Activated naive CD4-positive, alpha-beta T cell treated with anti-CD3 and anti-CD28 coated beads for 36 hours (primary cell): ENCODE results near the gene DTNB. TPM values are rescaled to one million over a fixed set of nuclear protein-coding genes. Genes with fewer than 3 reads are reported as not detected.

Experiments used
- CTCF ChIA-PET: fragments of 350-600 bp; sonication (Branson Sonifier 250); formaldehyde crosslinking; loops from one replicate; lab custom pipeline; 2021; ENCODE audit warnings: antibody characterized with exemption; lab: Charles Lee
- DNase-seq: peaks from one replicate; pipeline ENCODE4 v3.0.0-alpha.2; 2020
- H3K27ac Mint-ChIP-seq: one replicate; pipeline ENCODE4 v1.8.0; 2021; ENCODE audit warnings: mild to moderate bottlenecking, mixed read lengths
- H3K27me3 Mint-ChIP-seq: one replicate; pipeline ENCODE4 v1.8.0; 2021; ENCODE audit warnings: low read depth, mixed read lengths
- H3K36me3 Mint-ChIP-seq: one replicate; pipeline ENCODE4 v1.8.0; 2021; ENCODE audit warnings: low read depth, mixed read lengths
- H3K4me1 Mint-ChIP-seq: one replicate; pipeline ENCODE4 v1.8.0; 2021; ENCODE audit warnings: low read depth, mixed read lengths
- H3K4me3 Mint-ChIP-seq: one replicate; pipeline ENCODE4 v1.8.0; 2021; ENCODE audit warnings: mild to moderate bottlenecking, moderate library complexity, mixed read lengths
- H3K9me3 Mint-ChIP-seq: one replicate; pipeline ENCODE4 v1.8.0; 2021; ENCODE audit warnings: mixed read lengths
- intact Hi-C: fragments of 100-400 bp; cut with micrococcal nuclease; formaldehyde crosslinking; loops from one replicate; pipeline ENCODE4 v1.15.1; 2023
- total RNA-seq, 2 experiments: library from RNA; stranded (reverse); gene quantifications; one replicate each; pipeline ENCODE4 v1.2.3, GENCODE V29; 2021

DTNB gene
- total RNA-seq, 2 experiments from 2014 or later: 27.2 to 27.6 TPM

- H3K9me3 Mint-ChIP-seq: no peaks in the 10 kb centered on the region
- no peak for DNase-seq
- H3K36me3 Mint-ChIP-seq: peaks cover 2% of the 10 kb centered on the region
- intact Hi-C loops: no loop called here
- H3K4me1 Mint-ChIP-seq: no peaks in the 10 kb centered on the region
- H3K27me3 Mint-ChIP-seq: no peaks in the 10 kb centered on the region
- H3K27ac Mint-ChIP-seq: no peak overlapping the region
- CTCF ChIA-PET: no interaction called here
- no peak overlapping the region for H3K4me3 Mint-ChIP-seq
Measured at GRCh38 chr2:25462021-25462420, 211.4 kb downstream of the DTNB start.

GRCh38 chr2:25460261-25460905 is 213.0 kb downstream of the DTNB start:
- peaks cover 2% of the 10 kb centered on the region for H3K36me3 Mint-ChIP-seq
- no peak overlapping the region for H3K4me3 Mint-ChIP-seq
- DNase-seq: no peak
- H3K4me1 Mint-ChIP-seq: no peaks in the 10 kb centered on the region
- intact Hi-C loops: no loop called here
- H3K27ac Mint-ChIP-seq: no peak overlapping the region
- no peaks in the 10 kb centered on the region for H3K27me3 Mint-ChIP-seq
- CTCF ChIA-PET: no interaction called here
- H3K9me3 Mint-ChIP-seq: no peaks in the 10 kb centered on the region

GRCh38 chr2:25454824-25455611 is 218.4 kb downstream of the DTNB start:
- H3K27ac Mint-ChIP-seq: peak overlapping the region; percentile 30
- DNase-seq: no peak

GRCh38 chr2:25453199-25453905 is 220.0 kb downstream of the DTNB start:
- Mint-ChIP-seq H3K27me3 (no peaks in the 10 kb centered on the region), H3K36me3 (peaks cover 1% of the 10 kb centered on the region), H3K4me3 (peak overlapping the region; percentile 6), H3K9me3 (no peaks in the 10 kb centered on the region), H3K4me1 (peaks cover 29% of the 10 kb centered on the region), H3K27ac (peak overlapping the region; percentile 90)
- intact Hi-C loops: loop anchor here (1.0 to 5.0 kb wide), 10 partner anchors 61 to 876 kb away; no protein-coding TSS in a partner anchor
- peak; percentile 73 for DNase-seq
- CTCF ChIA-PET: interaction anchor here (2.3 kb wide), 2 partner anchors 77 to 91 kb away, joined by 11 to 13 read pairs; no protein-coding TSS in a partner anchor

More at GRCh38 chr2:25454824-25455611, 218.4 kb downstream of the DTNB start:
- intact Hi-C loops: loop anchor here (5.0 kb wide), 2 partner anchors 118 to 878 kb away; no protein-coding TSS in a partner anchor
- Mint-ChIP-seq H3K4me1 (peaks cover 29% of the 10 kb centered on the region), H3K9me3 (no peaks in the 10 kb centered on the region), H3K4me3 (no peak overlapping the region), H3K36me3 (peaks cover 1% of the 10 kb centered on the region), H3K27me3 (no peaks in the 10 kb centered on the region)
- CTCF ChIA-PET: interaction anchor here (0.6 to 0.9 kb wide), 2 partner anchors 59 to 479 kb away, joined by 3 to 6 read pairs; no protein-coding TSS in a partner anchor

- no peaks in the 10 kb centered on the region for H3K27me3 Mint-ChIP-seq
- intact Hi-C loops: no loop called here
- CTCF ChIA-PET: no interaction called here
- H3K4me3 Mint-ChIP-seq: no peak overlapping the region
- peaks cover 17% of the 10 kb centered on the region for H3K4me1 Mint-ChIP-seq
- H3K27ac Mint-ChIP-seq: no peak overlapping the region
- H3K36me3 Mint-ChIP-seq: peaks cover 5% of the 10 kb centered on the region
- no peaks in the 10 kb centered on the region for H3K9me3 Mint-ChIP-seq
- no peak for DNase-seq
Measured at GRCh38 chr2:25448808-25449207, 224.6 kb downstream of the DTNB start.

GRCh38 chr2:25447018-25447417 is 226.4 kb downstream of the DTNB start:
- Mint-ChIP-seq H3K36me3 (peaks cover 4% of the 10 kb centered on the region), H3K4me3 (no peak overlapping the region), H3K27me3 (no peaks in the 10 kb centered on the region), H3K9me3 (no peaks in the 10 kb centered on the region), H3K27ac (no peak overlapping the region), H3K4me1 (peaks cover under 1% of the 10 kb centered on the region)
- DNase-seq: no peak
- intact Hi-C loops: no loop called here
- CTCF ChIA-PET: no interaction called here

- Mint-ChIP-seq H3K27me3 (no peaks in the 10 kb centered on the region), H3K9me3 (no peaks in the 10 kb centered on the region), H3K36me3 (peaks cover 5% of the 10 kb centered on the region), H3K4me1 (no peaks in the 10 kb centered on the region), H3K4me3 (no peak overlapping the region), H3K27ac (no peak overlapping the region)
- DNase-seq: no peak
- intact Hi-C loops: no loop called here
- CTCF ChIA-PET: no interaction called here
Measured at GRCh38 chr2:25446122-25446521, 227.3 kb downstream of the DTNB start.

GRCh38 chr2:25445464-25445863 is 227.9 kb downstream of the DTNB start:
- Mint-ChIP-seq H3K4me3 (no peak overlapping the region), H3K36me3 (peaks cover 5% of the 10 kb centered on the region), H3K27ac (no peak overlapping the region), H3K4me1 (no peaks in the 10 kb centered on the region), H3K9me3 (no peaks in the 10 kb centered on the region), H3K27me3 (no peaks in the 10 kb centered on the region)
- no peak for DNase-seq
- intact Hi-C loops: no loop called here
- CTCF ChIA-PET: no interaction called here

- H3K36me3 Mint-ChIP-seq: peaks cover 5% of the 10 kb centered on the region
- H3K27ac Mint-ChIP-seq: no peak overlapping the region
- intact Hi-C loops: no loop called here
- CTCF ChIA-PET: no interaction called here
- no peaks in the 10 kb centered on the region for H3K4me1 Mint-ChIP-seq
- H3K9me3 Mint-ChIP-seq: no peaks in the 10 kb centered on the region
- no peak overlapping the region for H3K4me3 Mint-ChIP-seq
- DNase-seq: no peak
- no peaks in the 10 kb centered on the region for H3K27me3 Mint-ChIP-seq
Measured at GRCh38 chr2:25444608-25445270, 228.6 kb downstream of the DTNB start.

GRCh38 chr2:25443766-25444165 is 229.6 kb downstream of the DTNB start:
- no peak overlapping the region for H3K27ac Mint-ChIP-seq
- intact Hi-C loops: no loop called here
- no peak overlapping the region for H3K4me3 Mint-ChIP-seq
- no peaks in the 10 kb centered on the region for H3K4me1 Mint-ChIP-seq
- H3K9me3 Mint-ChIP-seq: no peaks in the 10 kb centered on the region
- no peaks in the 10 kb centered on the region for H3K27me3 Mint-ChIP-seq
- peaks cover 5% of the 10 kb centered on the region for H3K36me3 Mint-ChIP-seq
- no peak for DNase-seq
- CTCF ChIA-PET: no interaction called here

GRCh38 chr2:25441353-25441752 is 232.0 kb downstream of the DTNB start:
- H3K4me1 Mint-ChIP-seq: no peaks in the 10 kb centered on the region
- H3K27ac Mint-ChIP-seq: no peak overlapping the region
- CTCF ChIA-PET: no interaction called here
- H3K4me3 Mint-ChIP-seq: no peak overlapping the region
- no peak for DNase-seq
- H3K36me3 Mint-ChIP-seq: peaks cover 1% of the 10 kb centered on the region
- no peaks in the 10 kb centered on the region for H3K27me3 Mint-ChIP-seq
- intact Hi-C loops: no loop called here
- H3K9me3 Mint-ChIP-seq: no peaks in the 10 kb centered on the region

GRCh38 chr2:25438793-25439192 is 234.6 kb downstream of the DTNB start:
- Mint-ChIP-seq H3K4me1 (no peaks in the 10 kb centered on the region), H3K9me3 (no peaks in the 10 kb centered on the region), H3K36me3 (peaks cover 7% of the 10 kb centered on the region), H3K27ac (no peak overlapping the region), H3K27me3 (no peaks in the 10 kb centered on the region), H3K4me3 (no peak overlapping the region)
- CTCF ChIA-PET: no interaction called here
- intact Hi-C loops: no loop called here
- DNase-seq: no peak
